Large intestine (tissue), 3 donors: ENCODE measurements around the gene HEXD. TPM values are rescaled to one million over a fixed set of nuclear protein-coding genes. Genes with fewer than 3 reads are reported as not detected.
"Not testable (repeated sequence)": the region's sequence is repeated elsewhere in the genome, so short reads cannot be mapped to it uniquely, and the experiment has no call there.

Source experiments
- DNase-seq, 2 donors: peaks; one replicate each; pipeline versions ENCODE4 v3.0.0 to v3.0.0-alpha.2; 2013
- H3K27ac ChIP-seq: one replicate; pipeline ENCODE4 v1.5.1; 2013; ENCODE audit warnings: low read length
- H3K27me3 ChIP-seq: 2 replicates; pipeline ENCODE4 v1.6.1; 2013; ENCODE audit warnings: low read length; ENCODE audit not compliant: control insufficient read depth, insufficient read depth
- H3K36me3 ChIP-seq: 2 replicates; pipeline ENCODE4 v1.6.1; 2013; ENCODE audit warnings: low read length; ENCODE audit not compliant: control insufficient read depth, insufficient read depth
- H3K4me1 ChIP-seq: one replicate; pipeline ENCODE4 v1.6.1; 2013; ENCODE audit warnings: low read length; ENCODE audit not compliant: control insufficient read depth, insufficient read depth
- H3K4me3 ChIP-seq: one replicate; pipeline ENCODE4 v1.5.1; 2013; ENCODE audit warnings: low read length
- H3K9me3 ChIP-seq: one replicate; pipeline ENCODE4 v1.6.1; 2013; ENCODE audit warnings: mild to moderate bottlenecking, low read depth, low read length, moderate library complexity; ENCODE audit not compliant: control insufficient read depth
- WGBS: methylation state at CpG from one replicate; pipeline ENCODE4 v1.1.5; 2013; ENCODE audit warnings: low lambda C conversion rate; ENCODE audit not compliant: insufficient coverage; 5-methylcytosine and 5-hydroxymethylcytosine counted together
- polyA plus RNA-seq: library from polyadenylated mRNA; unstranded; fragments of 120-200 nt; gene quantifications from one replicate; pipeline ENCODE4 v1.2.1, GENCODE V29; 2013

HEXD gene
- polyA plus RNA-seq, 1 donor = 50.4 TPM

DNA sequence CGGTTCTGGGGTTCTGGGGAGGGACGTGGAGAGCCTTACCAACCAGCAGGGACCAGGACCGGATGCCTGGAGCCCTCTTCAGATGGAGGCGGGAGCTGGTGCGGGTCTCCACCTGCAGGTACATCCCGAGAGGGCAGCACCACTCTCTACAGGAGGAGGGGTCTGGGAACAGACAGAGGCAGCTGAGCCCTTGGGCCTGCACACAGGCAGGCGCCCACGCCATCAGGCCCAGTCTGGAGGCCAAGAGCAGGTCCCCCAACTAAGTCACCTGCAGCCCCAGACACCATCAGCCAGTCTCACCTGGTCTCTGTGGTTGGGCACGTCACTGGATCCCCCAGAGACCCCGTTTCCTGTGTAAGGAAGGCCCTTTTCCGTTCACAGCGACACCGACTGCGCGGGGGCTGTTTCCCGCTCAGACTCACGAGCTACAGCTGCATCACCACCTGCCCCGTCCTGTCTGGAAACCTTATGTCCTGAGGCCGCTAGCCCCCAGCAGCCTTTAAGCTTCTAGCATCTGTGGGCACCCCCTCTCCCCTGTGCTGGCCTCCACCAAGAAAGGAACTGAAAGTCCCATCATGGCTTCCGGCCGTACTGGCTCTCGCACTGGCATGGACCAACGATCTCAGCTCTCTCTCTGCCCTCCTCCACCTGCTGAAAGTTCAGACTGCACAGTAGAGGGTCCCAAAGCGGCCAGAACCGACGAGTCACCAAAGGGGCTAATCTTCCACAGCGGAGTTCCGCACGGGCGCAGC, 31.2 kb downstream of the HEXD start:
- H3K27ac ChIP-seq = peak overlapping the region; percentile 4
- no peak for DNase-seq
- H3K4me3 ChIP-seq = peak overlapping the region; percentile 65
- 80% methylated on average over 1 of the region's 30 CpGs for WGBS
- H3K9me3 ChIP-seq = peaks cover 17% of the 10 kb centered on the region
- peaks cover 9% of the 10 kb centered on the region for H3K4me1 ChIP-seq
- no peaks in the 10 kb centered on the region for H3K27me3 ChIP-seq
- H3K36me3 ChIP-seq = peaks cover 6% of the 10 kb centered on the region

DNA sequence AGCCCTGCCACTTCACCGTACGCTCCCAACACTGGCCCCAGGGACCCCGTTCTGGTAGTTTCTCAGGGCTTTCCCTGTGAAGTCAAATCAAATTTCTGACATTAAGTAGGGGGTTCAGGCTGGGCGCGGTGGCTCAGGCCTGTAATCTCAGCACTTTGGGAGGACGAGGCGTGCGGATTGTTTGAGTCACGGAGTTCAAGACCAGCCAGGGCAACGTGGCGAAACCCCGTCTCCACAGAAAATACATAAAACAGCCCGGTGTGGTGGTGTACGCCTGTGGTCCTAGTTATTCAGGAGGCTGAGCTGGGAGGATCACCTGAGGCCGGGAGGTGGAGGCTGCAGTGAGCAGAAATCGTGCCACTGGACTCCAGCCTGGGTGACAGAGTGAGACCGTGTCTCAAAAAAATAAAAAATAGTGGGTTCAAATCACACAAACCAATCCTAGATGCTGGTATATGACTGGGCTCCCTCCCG, 31.8 kb downstream of the HEXD start:
- peaks cover 3% of the 10 kb centered on the region for H3K36me3 ChIP-seq
- no CpG with 5 or more reads among the region's 18 CpGs for WGBS
- H3K4me1 ChIP-seq = peaks cover 9% of the 10 kb centered on the region
- no peak for DNase-seq
- peak overlapping the region; percentile 4 for H3K27ac ChIP-seq
- peaks cover 17% of the 10 kb centered on the region for H3K9me3 ChIP-seq
- H3K27me3 ChIP-seq = no peaks in the 10 kb centered on the region
- H3K4me3 ChIP-seq = peak overlapping the region; percentile 65

DNA sequence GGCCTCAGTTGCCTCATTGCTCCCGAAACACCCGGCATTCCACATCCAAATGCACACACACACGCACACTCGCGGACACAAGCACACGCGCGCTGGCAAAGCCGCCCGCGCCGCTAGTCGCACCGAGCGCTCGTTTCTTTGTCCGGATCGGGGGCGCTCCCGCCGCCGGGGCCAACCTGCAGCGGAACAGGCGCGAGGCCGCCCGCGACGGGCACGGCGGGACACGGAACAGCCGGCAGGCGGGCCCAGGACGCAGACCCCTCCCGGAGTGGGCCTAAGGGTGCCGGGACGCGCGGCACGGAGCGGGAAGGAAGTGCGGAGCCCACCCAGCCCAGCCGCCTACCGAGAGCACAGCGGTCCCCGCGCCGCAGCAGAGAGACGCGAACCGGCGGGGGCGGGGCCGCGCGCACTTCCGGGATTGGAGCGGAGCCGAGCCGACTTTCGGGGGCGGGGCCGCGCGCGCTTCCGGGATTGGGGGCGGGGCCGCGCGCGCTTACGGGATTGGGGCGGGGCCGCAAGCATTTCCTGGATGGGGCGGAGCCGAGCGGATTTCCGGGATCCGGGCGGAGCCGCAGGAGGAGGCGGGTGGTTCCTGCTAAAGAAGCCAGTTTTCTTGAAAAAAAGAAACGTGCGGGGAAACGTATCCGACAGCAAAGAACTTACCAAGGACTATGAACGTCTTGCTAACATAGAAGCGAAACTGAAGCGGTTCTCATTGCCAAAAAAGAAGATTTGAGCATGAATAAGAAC, 32.4 kb downstream of the HEXD start, which contains the start of gene CYBC1:
Gene CYBC1 (minus strand): TSS at position 396 of the 750 bp plus-strand sequence. CDS start 1,498 bp downstream, outside the sequence.
- WGBS = no CpG with 5 or more reads among the region's 91 CpGs

DNA sequence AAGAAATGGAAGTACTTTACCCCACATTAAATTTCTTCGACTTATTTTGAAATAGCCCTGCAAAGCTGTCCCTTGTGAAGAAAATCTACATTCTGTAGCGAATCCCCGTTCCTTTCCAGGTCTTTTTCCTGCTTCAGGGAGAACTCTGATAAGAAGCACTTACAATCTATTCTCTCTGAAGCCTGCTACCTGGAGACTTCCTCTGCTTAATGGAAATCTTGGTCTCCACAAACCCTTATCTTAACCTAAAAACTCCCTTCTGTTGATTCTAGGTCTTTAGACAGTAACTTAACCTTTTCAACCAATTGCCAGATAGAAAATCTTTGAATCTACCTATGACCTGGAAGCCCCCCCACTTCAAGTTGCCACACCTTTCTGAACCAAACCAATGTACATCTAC, 34.0 kb downstream of the HEXD start:
- Histone ChIP-seq H3K36me3 (no peaks in the 10 kb centered on the region), H3K27ac (no peak overlapping the region), H3K9me3 (peaks cover 17% of the 10 kb centered on the region), H3K27me3 (no peaks in the 10 kb centered on the region), H3K4me3 (no peak overlapping the region), H3K4me1 (peaks cover 12% of the 10 kb centered on the region)
- no peak for DNase-seq
- 100% methylated on average over 1 of the region's 3 CpGs for WGBS

More for the DNA sequence above, 32.4 kb downstream of the HEXD start, which contains the start of gene CYBC1:
- H3K27ac ChIP-seq = peak within 1 kb of the TSS; percentile 68
- H3K9me3 ChIP-seq = peaks cover 17% of the 10 kb centered on the region
- H3K27me3 ChIP-seq = no peaks in the 10 kb centered on the region
- peak; percentile 89 to 92 for DNase-seq
- H3K4me1 ChIP-seq = peaks cover 9% of the 10 kb centered on the region
- H3K4me3 ChIP-seq = peak within 1 kb of the TSS; percentile 65
- H3K36me3 ChIP-seq = peaks cover 2% of the 10 kb centered on the region

DNA sequence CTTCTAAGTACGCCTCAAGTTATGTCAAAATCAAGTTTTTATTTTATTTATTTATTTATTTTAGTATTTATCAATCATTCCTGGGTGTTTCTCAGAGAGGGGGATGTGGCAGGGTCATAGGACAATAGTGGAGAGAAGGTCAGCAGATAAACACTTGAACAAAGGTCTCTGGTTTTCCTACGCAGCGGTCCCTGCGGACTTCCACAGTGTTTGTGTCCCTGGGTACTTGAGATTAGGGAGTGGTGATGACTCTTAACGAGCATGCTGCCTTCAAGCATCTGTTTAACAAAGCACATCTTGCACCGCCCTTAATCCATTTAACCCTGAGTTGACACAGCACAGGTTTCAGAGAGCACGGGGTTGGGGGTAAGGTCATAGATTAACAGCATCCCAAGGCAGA, 35.0 kb downstream of the HEXD start:
- peaks cover 17% of the 10 kb centered on the region for H3K9me3 ChIP-seq
- not testable (repeated sequence) for H3K27me3 ChIP-seq, H3K27ac ChIP-seq, DNase-seq, H3K4me3 ChIP-seq, H3K36me3 ChIP-seq
- whole genome bisulfite sequencing = no CpG with 5 or more reads among the region's 7 CpGs
- peaks cover 19% of the 10 kb centered on the region for H3K4me1 ChIP-seq

DNA sequence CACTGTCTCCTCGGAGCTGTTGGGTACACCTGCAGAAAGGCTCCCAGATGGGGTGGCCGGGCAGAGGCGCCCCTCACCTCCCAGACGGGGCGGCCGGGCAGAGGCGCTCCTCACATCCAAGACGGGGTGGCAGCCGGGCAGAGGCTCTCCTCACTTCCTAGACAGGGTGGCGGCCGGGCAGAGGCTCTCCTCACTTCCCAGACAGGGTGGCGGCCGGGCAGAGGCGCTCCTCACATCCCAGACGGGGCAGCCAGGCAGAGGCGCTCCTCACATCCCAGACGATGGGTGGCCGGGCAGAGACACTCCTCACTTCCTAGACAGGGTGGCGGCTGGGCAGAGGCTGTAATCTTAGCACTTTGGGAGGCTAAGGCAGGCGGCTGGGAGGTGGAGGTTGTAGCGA, 35.6 kb downstream of the HEXD start:
- WGBS = no CpG with 5 or more reads among the region's 21 CpGs
- not testable (repeated sequence) for H3K36me3 ChIP-seq, DNase-seq, H3K4me3 ChIP-seq, H3K27ac ChIP-seq, H3K27me3 ChIP-seq
- H3K4me1 ChIP-seq = peaks cover 19% of the 10 kb centered on the region
- peaks cover 17% of the 10 kb centered on the region for H3K9me3 ChIP-seq

DNA sequence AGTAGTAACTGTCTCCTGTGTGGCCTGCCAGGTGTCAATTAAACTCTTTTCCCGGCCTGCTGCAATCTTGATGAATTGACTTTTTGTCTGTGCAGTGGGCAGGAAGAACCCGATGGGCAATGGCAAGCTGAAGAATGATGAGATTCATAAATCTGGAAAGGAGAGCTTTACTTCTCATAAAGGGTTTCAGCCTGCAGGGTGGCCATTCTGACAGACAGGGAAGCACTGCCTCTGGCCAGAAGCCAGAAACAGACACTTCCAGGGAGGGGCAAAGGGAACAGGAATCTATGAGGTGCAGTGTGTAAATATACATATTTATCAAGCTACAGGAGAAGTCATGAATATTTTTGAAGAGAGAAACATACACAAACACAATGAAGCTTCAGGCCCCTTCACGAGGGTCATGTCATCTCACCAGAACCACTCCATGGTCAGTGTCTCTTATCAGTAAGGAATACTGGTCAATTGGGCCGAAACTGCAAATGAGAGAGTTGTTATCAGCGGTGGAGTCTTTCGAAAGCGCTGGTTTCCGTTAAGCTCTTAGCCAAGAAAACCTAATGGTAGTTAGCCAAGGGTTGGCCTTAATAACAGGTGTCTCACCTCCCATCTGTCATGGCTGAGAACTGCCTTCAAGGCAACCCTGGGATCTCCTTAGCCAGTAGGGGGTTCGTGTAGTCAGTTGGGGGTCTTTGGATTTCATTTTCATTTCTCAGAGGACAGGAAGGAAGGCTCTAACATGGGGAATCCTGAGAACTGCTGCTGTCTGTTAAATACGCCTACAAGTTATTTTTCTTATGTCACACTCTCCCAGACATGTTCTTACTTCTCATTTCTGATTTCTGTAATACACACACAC, 39.2 kb downstream of the HEXD start:
- H3K4me3 ChIP-seq = peak overlapping the region; percentile 89
- peaks cover 20% of the 10 kb centered on the region for H3K36me3 ChIP-seq
- WGBS = 44% methylated on average over 2 of the region's 10 CpGs
- peak in 1 of 2 donors; percentile 59 for DNase-seq
- peaks cover 13% of the 10 kb centered on the region for H3K9me3 ChIP-seq
- H3K4me1 ChIP-seq = peaks cover 18% of the 10 kb centered on the region
- no peaks in the 10 kb centered on the region for H3K27me3 ChIP-seq
- H3K27ac ChIP-seq = peak overlapping the region; percentile 99

DNA sequence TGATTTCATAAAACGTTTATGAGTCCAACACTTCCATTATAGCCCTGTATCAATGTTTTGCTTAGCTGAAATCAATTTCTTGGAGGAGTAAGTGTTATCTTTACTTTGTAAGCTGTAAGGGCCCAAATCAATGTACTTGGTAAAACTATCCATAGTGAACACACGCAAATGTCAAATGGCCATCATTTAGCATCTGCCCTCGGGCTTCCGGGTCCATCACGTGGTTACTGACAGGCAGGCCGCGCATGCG, 39.7 kb downstream of the HEXD start:
- H3K4me1 ChIP-seq = peaks cover 18% of the 10 kb centered on the region
- WGBS = no CpG with 5 or more reads among the region's 8 CpGs
- peak in 1 of 2 donors; percentile 95 for DNase-seq

DNA sequence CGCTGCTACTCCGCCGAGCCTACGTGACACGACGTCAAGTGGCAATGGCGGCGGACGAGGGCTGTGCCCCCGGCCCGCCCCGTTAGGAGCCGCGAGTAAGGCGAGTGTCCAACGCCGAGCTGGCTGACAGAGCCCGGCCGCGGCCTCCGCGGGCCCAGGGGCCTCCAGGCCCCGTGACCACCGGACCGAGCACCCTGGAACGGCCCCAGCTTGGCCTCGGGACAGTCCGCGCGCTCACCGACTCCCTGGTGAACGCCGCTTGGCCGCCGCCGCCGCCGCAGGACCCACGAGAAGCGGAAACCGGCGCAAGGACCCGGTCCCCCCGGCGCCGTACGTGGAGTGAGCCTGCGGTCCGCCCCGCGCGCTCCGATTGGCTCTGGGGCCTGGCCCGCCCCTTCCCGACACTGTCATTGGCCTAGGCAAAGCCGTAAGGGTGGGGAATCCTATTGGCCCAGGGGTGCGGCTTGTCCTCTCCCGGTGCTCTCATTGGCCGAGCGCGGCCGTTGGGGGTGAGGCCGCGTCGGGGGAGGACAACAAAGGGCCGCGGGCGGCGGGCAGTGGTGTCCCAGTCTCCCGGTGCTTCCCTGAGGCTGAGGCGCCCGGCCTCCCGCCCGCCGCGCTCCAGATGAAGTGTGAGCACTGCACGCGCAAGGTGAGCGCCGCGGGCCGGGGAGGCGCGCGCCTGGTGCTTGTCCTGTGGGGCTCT, 40.2 kb downstream of the HEXD start, which contains the start of gene NARF:
Gene NARF (plus strand): TSS at position 563 of the 706 bp plus-strand sequence. CDS start 63 bp downstream, at position 626.
- DNase-seq = peak; percentile 98 to 99
- WGBS = no CpG with 5 or more reads among the region's 85 CpGs
- Histone ChIP-seq H3K9me3 (peaks cover 9% of the 10 kb centered on the region), H3K4me3 (peak within 1 kb of the TSS; percentile 89), H3K4me1 (peaks cover 18% of the 10 kb centered on the region), H3K36me3 (peaks cover 29% of the 10 kb centered on the region), H3K27ac (peak within 1 kb of the TSS; percentile 99), H3K27me3 (no peaks in the 10 kb centered on the region)

More for the DNA sequence above, 39.7 kb downstream of the HEXD start:
- Histone ChIP-seq H3K27me3 (no peaks in the 10 kb centered on the region), H3K27ac (peak overlapping the region; percentile 99), H3K9me3 (peaks cover 10% of the 10 kb centered on the region), H3K36me3 (peaks cover 25% of the 10 kb centered on the region), H3K4me3 (peak overlapping the region; percentile 89)
